Transverse colon (tissue), 4 donors: Measurements from ENCODE around the gene CLCN1.

ENCODE experiments used
- CTCF ChIP-seq, 5 experiments: fragments of 200-600 bp in 3 of 5; fragments of 450-650 bp in 2 of 5; sonication (generic) in 3 of 5; IDR thresholded peaks; 1 replicate in 2 of 5; 2 replicates in 3 of 5; pipeline ENCODE4 v1.5.1; 2016 to 2017; ENCODE audit warnings: antibody characterized with exemption in 5 of 5, inconsistent platforms in 3 of 5, mild to moderate bottlenecking in 2 of 5, moderate library complexity in 1 of 5
- EP300 ChIP-seq: sonication (generic); formaldehyde crosslinking; IDR thresholded peaks from one replicate; pipeline ENCODE4 v1.6.1; 2017; ENCODE audit warnings: antibody characterized with exemption, low read depth
- POLR2A ChIP-seq: fragments of 450-650 bp; IDR thresholded peaks from one replicate; pipeline ENCODE4 v1.6.1; 2016; ENCODE audit warnings: antibody characterized with exemption, mild to moderate bottlenecking, moderate library complexity
- POLR2AphosphoS5 ChIP-seq, 3 donors: sonication (generic); formaldehyde crosslinking; IDR thresholded peaks; one replicate each; pipeline ENCODE4 v1.6.1; 2016; ENCODE audit warnings: antibody characterized with exemption in 3 of 3

- TF ChIP-seq CTCF (IDR thresholded peaks at IDR 0.05) (no peak), POLR2A (no peak), EP300 (no peak), POLR2AphosphoS5 (IDR thresholded peaks at IDR 0.05) (no peak)
Observed at GRCh38 chr7:143356414-143357050, 40.6 kb downstream of the CLCN1 start.
